ENCODE results near the gene RNF224. TPM values are rescaled to one million over a fixed set of nuclear protein-coding genes. Genes with fewer than 3 reads are reported as not detected.

RNF224 gene
- total and polyA plus RNA-seq, 10 of the 15 experiments (the other 5 are each of a cell fraction or from before 2014, with no cell fraction given) = not detected

DNA sequence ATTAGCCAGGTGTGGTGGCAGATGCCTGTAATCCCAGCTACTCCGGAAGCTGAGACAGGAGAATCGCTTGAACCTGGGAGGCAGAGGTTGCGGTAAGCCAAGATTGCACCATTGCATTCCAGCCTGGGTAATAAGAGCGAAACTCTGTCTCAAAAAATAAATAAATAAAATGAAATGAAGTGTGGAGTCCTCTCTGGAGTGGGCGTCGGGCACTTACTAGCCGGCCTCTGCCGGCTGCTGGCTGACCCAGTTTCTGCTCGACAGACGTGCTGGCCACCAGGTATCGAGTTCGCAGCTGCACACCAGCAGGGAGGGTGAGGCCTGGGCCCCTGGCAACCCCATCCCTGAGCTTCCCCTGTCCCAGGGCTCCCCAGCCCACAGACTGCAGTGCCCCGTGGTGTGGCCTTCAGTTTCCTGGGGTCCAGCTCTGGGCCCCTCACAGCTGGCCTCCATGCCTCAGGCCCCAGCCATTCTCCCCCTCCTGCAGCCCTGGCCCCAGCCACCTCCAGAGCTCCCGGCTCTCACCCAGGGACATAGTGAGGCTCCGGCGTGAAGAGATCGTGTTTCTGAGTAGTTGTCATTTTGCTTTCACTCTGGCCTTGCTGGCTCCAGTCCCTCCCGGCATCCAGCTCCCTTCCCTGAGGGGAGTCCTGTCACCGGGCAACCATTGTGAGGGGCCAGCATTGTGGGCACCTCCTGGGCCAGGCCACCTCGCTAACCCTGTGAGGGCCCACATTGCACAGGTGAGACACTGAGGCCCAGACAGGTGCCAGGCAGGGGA is 20.0 kb downstream of the RNF224 start (continued):
- TF ChIP-seq, protein P1, sequence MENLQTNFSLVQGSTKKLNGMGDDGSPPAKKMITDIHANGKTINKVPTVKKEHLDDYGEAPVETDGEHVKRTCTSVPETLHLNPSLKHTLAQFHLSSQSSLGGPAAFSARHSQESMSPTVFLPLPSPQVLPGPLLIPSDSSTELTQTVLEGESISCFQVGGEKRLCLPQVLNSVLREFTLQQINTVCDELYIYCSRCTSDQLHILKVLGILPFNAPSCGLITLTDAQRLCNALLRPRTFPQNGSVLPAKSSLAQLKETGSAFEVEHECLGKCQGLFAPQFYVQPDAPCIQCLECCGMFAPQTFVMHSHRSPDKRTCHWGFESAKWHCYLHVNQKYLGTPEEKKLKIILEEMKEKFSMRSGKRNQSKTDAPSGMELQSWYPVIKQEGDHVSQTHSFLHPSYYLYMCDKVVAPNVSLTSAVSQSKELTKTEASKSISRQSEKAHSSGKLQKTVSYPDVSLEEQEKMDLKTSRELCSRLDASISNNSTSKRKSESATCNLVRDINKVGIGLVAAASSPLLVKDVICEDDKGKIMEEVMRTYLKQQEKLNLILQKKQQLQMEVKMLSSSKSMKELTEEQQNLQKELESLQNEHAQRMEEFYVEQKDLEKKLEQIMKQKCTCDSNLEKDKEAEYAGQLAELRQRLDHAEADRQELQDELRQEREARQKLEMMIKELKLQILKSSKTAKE (IDR thresholded peaks at IDR 0.05; ENCODE audit: low read depth, poor library complexity, severe bottlenecking) = no peak

DNA sequence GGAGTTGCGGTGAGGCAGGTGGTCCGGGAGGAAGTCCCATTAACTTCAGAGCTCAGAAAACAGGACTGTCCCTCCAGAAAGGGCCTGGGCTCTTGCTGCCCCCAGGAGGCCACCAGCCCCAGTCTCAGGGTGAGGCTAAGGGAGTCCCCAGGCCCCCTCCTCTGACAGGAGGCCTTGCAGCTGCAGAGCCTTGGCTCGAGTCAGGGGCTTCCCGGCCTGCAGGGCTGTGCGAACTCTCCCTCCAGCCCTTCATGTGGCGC is 20.5 kb downstream of the RNF224 start:
- H3K9me3 ChIP-seq (replicated peaks; ENCODE audit: control insufficient read depth, insufficient read depth, low read length) = no peaks in the 10 kb centered on the region
- FAIRE-seq = no peak
- no peak overlapping the region for H3K27ac ChIP-seq (ENCODE audit: control insufficient read depth, insufficient read depth)
- 63% methylated on average over 6 of the region's 6 CpGs for WGBS (ENCODE audit: insufficient coverage, insufficient replicate concordance, low lambda C conversion rate, missing lambda C conversion rate)
- no peak for DNase-seq (ENCODE audit: low read depth, low spot score)
- RAD21 ChIA-PET (ENCODE audit: unreplicated experiment) = no interaction called here
- POLR2A ChIA-PET = interaction anchor here (0.6 kb wide), 1 partner anchor 15 kb away, joined by 3 read pairs; no protein-coding TSS in a partner anchor
- no TSS peak for BruUV-seq (replicated peaks)
- H3K4me1 ChIP-seq (ENCODE audit: control insufficient read depth, insufficient read depth, low read length) = peaks cover 15% of the 10 kb centered on the region
- H3K27me3 ChIP-seq (replicated peaks in 1 of 2; ENCODE audit: control insufficient read depth in 2 of 2, insufficient read depth in 2 of 2, low read length in 1 of 2) = no peaks in the 10 kb centered on the region
- SMC1A ChIA-PET (ENCODE audit: uncharacterized antibody, unreplicated experiment) = no interaction called here
- TF ChIP-seq CHD2 (IDR thresholded peaks at IDR 0.05; ENCODE audit: borderline replicate concordance, low read depth, low read length) = no peak
- TF ChIP-seq HDAC6 (IDR thresholded peaks at IDR 0.05; ENCODE audit: unreplicated experiment) = no peak
- no peaks in the 10 kb centered on the region for H4K20me1 ChIP-seq (ENCODE audit: control insufficient read depth, insufficient read depth)
- intact Hi-C loops (cut with micrococcal nuclease; ENCODE audit: unreplicated experiment) (no loop called here), in situ Hi-C loops (cut with MboI) (no loop called here)
- H3K4me3 ChIP-seq = no peak overlapping the region
- H2AFZ ChIP-seq (ENCODE audit: control insufficient read depth, low read depth, low read length) = no peak overlapping the region
- no peak for ATAC-seq
- CTCF ChIA-PET = no interaction called here
- H3K36me3 ChIP-seq (ENCODE audit: control insufficient read depth in 2 of 2, insufficient read depth in 2 of 2, low read length in 1 of 2) = peaks cover 6 to 7% of the 10 kb centered on the region in 2 experiments
- no peak overlapping the region for H3K9ac ChIP-seq (ENCODE audit: control insufficient read depth, insufficient read depth, low read length)
- peaks cover 8% of the 10 kb centered on the region for H3K79me2 ChIP-seq (ENCODE audit: control insufficient read depth, insufficient read depth, low read length)
- no peak overlapping the region for H3K4me2 ChIP-seq (ENCODE audit: control insufficient read depth, insufficient read depth)

Measured in GM12878 (cell line).